GM10248 (cell line): ENCODE measurements around the gene CD84.
"Not testable (repeated sequence)": the region's sequence is repeated elsewhere in the genome, so short reads cannot be mapped to it uniquely, and the experiment has no call there.

Experiments
- CTCF ChIA-PET: fragments of 300-600 bp; sonication (Branson Sonifier 250); formaldehyde crosslinking; extraction: SDS; loops from one replicate; lab custom pipeline; 2021; ENCODE audit warnings: antibody characterized with exemption; lab: Yijun Ruan, JAX
- POLR2A ChIA-PET: fragments of 350-650 bp; sonication (Branson Sonifier 250); formaldehyde crosslinking; extraction: SDS; loops from one replicate; lab custom pipeline; 2020; ENCODE audit warnings: antibody characterized with exemption; lab: Yijun Ruan, JAX
- DNase-seq: peaks from one replicate; pipeline ENCODE4 v3.0.0; 2012; ENCODE audit errors: extremely low spot score
- TF ChIP-seq, protein P1 (sequence below): IDR thresholded peaks from 2 replicates; pipeline ENCODE4 v1.5.1; 2012; ENCODE audit warnings: mild to moderate bottlenecking, low read depth; ENCODE audit errors: extremely low read depth, missing control alignments, control extremely low read depth

CD84 gene

DNA sequence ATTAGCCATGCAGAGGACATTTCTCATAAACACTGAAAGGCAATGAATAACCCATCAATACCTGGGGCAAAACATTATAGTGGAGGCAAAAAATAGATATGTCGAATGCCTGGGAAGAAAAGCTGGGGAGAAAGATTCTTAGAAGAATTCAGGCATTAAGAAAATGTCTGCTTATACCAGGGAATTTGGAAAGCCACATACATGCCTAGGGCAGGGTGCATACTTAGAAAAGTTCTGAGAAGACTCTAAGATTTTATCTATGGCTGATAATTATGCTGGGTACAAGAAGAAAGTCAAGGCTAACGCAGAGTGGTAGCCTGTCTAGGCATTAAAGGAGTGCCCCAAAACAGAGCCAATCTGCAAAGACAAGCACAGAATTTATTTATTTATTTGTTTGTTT is 74.6 kb downstream of the CD84 start:
- TF ChIP-seq, protein P1, sequence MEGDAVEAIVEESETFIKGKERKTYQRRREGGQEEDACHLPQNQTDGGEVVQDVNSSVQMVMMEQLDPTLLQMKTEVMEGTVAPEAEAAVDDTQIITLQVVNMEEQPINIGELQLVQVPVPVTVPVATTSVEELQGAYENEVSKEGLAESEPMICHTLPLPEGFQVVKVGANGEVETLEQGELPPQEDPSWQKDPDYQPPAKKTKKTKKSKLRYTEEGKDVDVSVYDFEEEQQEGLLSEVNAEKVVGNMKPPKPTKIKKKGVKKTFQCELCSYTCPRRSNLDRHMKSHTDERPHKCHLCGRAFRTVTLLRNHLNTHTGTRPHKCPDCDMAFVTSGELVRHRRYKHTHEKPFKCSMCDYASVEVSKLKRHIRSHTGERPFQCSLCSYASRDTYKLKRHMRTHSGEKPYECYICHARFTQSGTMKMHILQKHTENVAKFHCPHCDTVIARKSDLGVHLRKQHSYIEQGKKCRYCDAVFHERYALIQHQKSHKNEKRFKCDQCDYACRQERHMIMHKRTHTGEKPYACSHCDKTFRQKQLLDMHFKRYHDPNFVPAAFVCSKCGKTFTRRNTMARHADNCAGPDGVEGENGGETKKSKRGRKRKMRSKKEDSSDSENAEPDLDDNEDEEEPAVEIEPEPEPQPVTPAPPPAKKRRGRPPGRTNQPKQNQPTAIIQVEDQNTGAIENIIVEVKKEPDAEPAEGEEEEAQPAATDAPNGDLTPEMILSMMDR, result no peak
- ChIA-PET CTCF (interaction anchor here (1.2 to 1.6 kb wide), 2 partner anchors 10 to 34 kb away, joined by 3 to 5 read pairs; no protein-coding TSS in a partner anchor), POLR2A (no interaction called here)
- DNase-seq, result no peak

DNA sequence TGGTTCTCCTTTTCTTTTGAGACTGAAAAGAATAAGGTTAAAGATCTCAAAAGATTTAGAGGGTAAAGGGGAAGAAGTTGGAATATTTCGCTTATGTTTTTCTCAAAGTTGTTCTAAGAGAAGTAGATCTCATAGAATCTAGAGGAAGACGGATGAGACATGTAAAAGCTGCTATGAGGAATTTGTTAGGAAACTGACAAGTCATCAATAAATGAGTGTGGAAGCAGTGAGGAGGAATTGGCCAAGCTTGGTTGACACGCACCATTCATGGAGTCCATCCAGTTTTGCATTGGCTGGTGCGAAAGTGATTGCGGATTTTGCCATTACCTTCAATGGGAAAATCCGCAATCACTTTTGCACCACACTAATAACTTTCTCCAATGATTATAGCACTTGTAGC is 76.2 kb downstream of the CD84 start:
- POLR2A ChIA-PET, result no interaction called here

DNA sequence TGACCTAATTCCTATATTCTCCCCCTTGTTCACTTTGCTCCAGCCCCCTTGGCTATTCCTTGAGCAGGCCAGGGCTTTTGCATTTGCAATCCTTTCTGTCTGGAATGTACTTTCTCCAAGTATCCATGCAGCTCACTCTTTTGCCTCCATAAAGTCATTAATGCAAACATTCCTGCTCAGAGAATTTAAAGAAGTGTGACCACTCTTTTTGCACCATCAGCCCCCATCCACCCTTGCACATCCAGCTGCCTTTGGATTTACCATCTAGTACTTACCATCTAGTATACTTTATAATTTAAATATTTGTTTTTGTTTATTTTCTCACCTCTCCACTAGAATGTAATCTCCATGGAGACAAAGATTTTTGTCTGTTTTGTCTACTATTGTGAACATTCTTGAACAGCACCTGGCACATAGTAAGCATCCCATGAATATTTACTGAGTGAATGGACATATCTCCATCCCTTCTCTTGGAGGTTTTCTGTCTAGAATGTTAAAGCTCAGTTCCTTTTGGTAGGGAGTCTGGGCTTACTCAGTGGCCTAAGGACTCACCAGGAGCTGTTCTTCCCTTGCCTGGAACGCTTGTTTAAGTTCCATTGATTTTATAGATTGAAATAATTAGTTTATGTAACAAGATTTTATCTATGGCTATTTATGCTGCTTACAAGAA is 78.8 kb downstream of the CD84 start:
- ChIA-PET CTCF (interaction anchor here (1.9 to 3.7 kb wide), 3 partner anchors 10 to 15 kb away, joined by 6 to 16 read pairs (median 10); no protein-coding TSS in a partner anchor), POLR2A (no interaction called here)
- no peak for DNase-seq
- TF ChIP-seq, protein P1, result no peak

More for the DNA sequence above, 76.2 kb downstream of the CD84 start:
- CTCF ChIA-PET, result interaction anchor here (1.1 to 3.7 kb wide), 2 partner anchors 12 to 41 kb away, joined by 4 to 16 read pairs; no protein-coding TSS in a partner anchor
- TF ChIP-seq, protein P1, result no peak
- DNase-seq, result no peak

DNA sequence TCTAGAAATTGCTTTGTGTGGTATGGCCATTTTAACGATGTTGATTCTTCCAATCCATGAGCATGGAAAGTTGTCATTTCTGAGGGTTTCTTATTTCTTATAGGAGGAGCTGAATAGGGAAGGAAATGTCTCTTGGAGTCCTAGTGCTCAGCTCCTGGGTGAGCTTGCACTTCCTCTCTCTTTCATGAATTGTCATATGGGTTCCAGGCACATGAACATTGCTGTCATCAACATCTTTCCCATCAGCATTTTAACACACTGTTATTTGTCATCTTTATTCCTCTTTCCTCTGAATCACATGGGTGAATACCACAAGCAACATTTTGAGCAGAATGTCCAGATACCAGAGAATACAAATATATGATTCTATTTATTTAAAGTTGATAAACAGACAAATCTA is 79.7 kb downstream of the CD84 start:
- POLR2A ChIA-PET, result no interaction called here
- no peak for DNase-seq
- CTCF ChIA-PET, result interaction anchor here (1.0 to 3.1 kb wide), 3 partner anchors 11 to 16 kb away, joined by 4 to 10 read pairs (median 6); no protein-coding TSS in a partner anchor
- TF ChIP-seq, protein P1, result no peak

DNA sequence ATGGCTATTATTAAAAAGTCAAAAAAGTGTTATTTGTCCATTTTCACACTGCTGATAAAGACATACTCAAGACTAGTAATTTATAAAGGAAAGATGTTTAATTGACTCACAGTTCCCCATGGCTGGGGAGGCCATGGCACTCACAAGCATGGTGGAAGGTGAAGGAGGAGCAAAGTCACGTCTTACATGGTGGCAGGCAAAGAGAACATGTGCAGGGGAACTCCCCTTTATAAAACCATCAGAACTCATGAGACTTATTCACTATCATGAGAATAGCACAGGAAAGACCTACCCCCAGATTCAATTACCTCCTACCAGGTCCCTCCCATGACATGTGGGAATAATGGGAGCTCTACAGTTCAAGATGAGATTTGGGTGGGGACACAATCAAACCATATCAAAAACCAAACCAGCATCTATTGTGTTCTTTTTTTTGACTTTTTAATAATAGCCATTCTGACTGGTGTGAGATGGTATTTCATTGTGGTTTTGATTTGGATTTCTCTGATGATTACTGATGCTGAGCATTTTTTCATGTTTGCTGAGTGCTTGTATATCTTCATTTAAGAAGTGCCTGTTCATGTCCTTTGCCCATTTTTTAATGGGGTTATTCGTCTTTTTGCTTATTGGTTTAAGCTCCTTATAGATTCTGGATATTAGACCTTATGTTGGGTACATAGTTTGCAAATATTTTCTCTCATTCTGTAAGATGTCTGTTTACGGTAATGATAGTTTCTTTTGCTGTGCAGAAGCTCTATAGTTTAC is 80.8 kb downstream of the CD84 start:
- CTCF ChIA-PET, result interaction anchor here (0.9 to 3.1 kb wide), 6 partner anchors 9 to 30 kb away, joined by 3 to 10 read pairs (median 4); no protein-coding TSS in a partner anchor
- POLR2A ChIA-PET, DNase-seq: not testable (repeated sequence)

DNA sequence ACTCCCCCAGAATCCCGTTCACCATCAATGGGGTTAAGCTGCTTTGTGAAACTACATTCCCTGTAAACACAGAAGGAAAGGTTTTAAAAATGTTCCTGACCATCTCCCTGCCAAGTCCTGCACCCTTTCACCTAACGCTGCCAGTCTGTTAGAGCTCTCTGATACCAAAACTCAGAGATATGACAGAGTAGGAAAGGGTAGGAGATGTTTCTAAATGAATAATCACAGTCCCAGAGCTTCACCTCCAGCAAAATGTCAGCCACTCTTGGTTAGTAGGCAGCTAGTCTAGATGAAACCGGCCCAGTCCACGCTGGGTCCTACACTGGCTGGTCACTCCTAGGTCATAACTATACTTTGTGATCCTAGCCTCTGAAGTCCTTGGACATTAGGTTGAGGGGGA is 83.0 kb downstream of the CD84 start:
- CTCF ChIA-PET, result interaction anchor here (1.2 to 2.0 kb wide), 5 partner anchors 12 to 45 kb away, joined by 3 to 7 read pairs (median 4); partner anchors contain the start of gene SLAMF6
- DNase-seq, result no peak
- TF ChIP-seq, protein P1, result no peak
- POLR2A ChIA-PET, result no interaction called here

DNA sequence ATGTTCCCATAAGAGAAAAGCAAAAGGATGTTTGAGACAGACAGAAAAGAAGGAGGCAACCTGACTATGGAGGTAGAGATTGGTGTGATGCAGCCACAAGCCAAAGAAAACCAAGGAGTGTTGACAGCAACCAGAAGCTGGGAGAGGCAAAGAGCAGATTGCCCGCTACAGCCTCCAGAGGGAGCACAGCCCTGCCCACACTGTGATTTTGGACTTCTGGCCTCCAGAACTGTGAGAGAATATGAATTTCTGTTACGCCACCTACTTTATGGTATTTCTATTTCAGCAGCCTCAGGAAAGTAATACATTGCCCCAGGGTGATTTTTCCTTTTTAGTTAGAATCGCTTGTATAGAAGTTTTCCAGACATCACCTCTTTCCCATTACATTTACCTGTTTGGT is 84.7 kb downstream of the CD84 start:
- no peak for DNase-seq
- CTCF ChIA-PET, result no interaction called here
- TF ChIP-seq, protein P1, result no peak
- POLR2A ChIA-PET, result no interaction called here
